Upper lobe of left lung (tissue), 6 donors: ENCODE measurements around the gene CCDC87. TPM values are rescaled to one million over a fixed set of nuclear protein-coding genes. Genes with fewer than 3 reads are reported as not detected.

Experiments
- ATAC-seq, 2 donors: fragments of 200-7000 bp; cut with Tn5 transposase; one replicate each; pipeline ENCODE4 v1.9.1; 2022; ENCODE audit warnings: mild to moderate bottlenecking in 2 of 2, moderate library complexity in 2 of 2; ENCODE audit not compliant: low FRiP score in 2 of 2
- DNase-seq, 2 donors: peaks; one replicate each; pipeline ENCODE4 v3.0.0-alpha.2; 2019 to 2020
- H3K27ac ChIP-seq, 4 donors: fragments of 200-600 bp; sonication (generic); one replicate each; pipeline ENCODE4 v1.5.1; 2016 to 2019
- H3K27me3 ChIP-seq, 4 donors: fragments of 200-600 bp; sonication (generic); one replicate each; pipeline ENCODE4 v1.5.1; 2017 to 2019
- H3K36me3 ChIP-seq, 4 donors: fragments of 200-600 bp; sonication (generic); one replicate each; pipeline ENCODE4 v1.5.1; 2016 to 2019
- H3K4me1 ChIP-seq, 4 donors: fragments of 200-600 bp; sonication (generic); one replicate each; pipeline ENCODE4 v1.5.1; 2018 to 2019
- H3K4me3 ChIP-seq, 4 donors: fragments of 200-600 bp; sonication (generic); one replicate each; pipeline ENCODE4 v1.5.1; 2017 to 2019; ENCODE audit warnings: mild to moderate bottlenecking in 2 of 4, moderate library complexity in 1 of 4
- H3K9me3 ChIP-seq, 4 donors: fragments of 200-600 bp; sonication (generic); one replicate each; pipeline ENCODE4 v1.5.1; 2018 to 2019
- CTCF ChIP-seq, 6 experiments: fragments of 450-650 bp in 4 of 6; fragments of 200-600 bp in 2 of 6; sonication (generic) in 2 of 6; IDR thresholded peaks; one replicate each; pipeline ENCODE4 v1.5.1; 2016 to 2019; ENCODE audit warnings: antibody characterized with exemption in 6 of 6
- EP300 ChIP-seq, 4 donors: sonication (generic); formaldehyde crosslinking; IDR thresholded peaks; one replicate each; pipeline ENCODE4 v1.5.1; 2017; ENCODE audit warnings: antibody characterized with exemption in 4 of 4, control low read depth in 2 of 4
- POLR2A ChIP-seq, 4 donors: fragments of 450-650 bp; IDR thresholded peaks; one replicate each; pipeline ENCODE4 v1.5.1; 2016 to 2017; ENCODE audit warnings: antibody characterized with exemption in 4 of 4, mild to moderate bottlenecking in 2 of 4
- POLR2AphosphoS5 ChIP-seq, 2 donors: sonication (generic); formaldehyde crosslinking; IDR thresholded peaks; one replicate each; pipeline ENCODE4 v1.5.1; 2017; ENCODE audit warnings: antibody characterized with exemption in 2 of 2
- WGBS, 2 donors: methylation state at CpG; one replicate each; pipeline ENCODE4 v1.1.5; 2017 to 2018; 5-methylcytosine and 5-hydroxymethylcytosine counted together
- total RNA-seq, 6 donors: library from RNA; depleted of rRNA in 4 of 6; stranded (reverse); fragments of >200 nt in 4 of 6; gene quantifications; one replicate each; pipeline versions ENCODE4 v1.1.0 to v1.2.1, GENCODE V29; 2016 to 2021
- donor health status: DM: no; HTN: no; CAD: no; lungs with moderate emphysema.
- donor health status: DM: no; HTN: yes; CAD: no; lungs with severe emphysema.

CCDC87 gene
- total RNA-seq, 6 donors from 2014 or later, result 0.20 to 4.2 (median 0.44) TPM; not detected in 1

DNA sequence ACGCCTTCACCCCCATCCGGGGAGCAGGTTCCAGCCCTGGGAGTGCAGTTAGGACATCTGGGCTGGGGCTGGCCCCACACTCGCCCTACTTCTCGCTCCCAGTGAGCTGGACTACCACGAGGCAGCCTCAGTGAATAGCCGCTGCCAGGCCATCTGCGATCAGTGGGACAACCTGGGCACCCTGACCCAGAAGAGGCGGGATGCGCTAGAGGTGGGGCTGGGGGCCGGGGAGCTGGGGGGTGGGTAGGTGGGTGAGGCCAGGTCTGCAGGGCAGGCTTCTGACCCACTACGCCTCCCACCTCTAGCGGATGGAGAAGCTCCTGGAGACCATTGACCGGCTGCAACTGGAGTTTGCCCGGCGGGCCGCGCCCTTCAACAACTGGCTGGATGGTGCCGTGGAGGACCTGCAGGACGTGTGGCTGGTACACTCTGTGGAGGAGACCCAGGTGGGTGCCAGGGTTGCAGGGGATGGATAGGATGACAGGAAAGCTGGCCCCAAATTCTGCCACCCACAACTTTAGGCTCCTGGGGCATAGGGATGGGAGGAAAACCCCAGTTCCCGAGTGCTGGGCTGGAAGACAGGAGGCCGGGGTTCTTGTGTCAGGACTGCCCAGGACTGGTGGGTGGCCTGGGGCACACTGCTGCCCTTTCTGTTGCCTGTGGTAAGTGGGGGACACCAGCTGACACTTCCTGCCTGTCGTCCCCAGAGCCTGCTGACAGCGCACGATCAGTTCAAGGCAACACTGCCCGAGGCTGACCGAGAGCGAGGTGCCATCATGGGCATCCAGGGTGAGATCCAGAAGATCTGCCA, 32.8 kb downstream of the CCDC87 start:
- WGBS, 2 donors, result 77% methylated on average over 26 of the region's 27 CpGs; no CpG with 5 or more reads in 1 of the 2 donors
- peak in 1 of 2 donors; percentile 75 for DNase-seq
- H3K27ac ChIP-seq, result no peak overlapping the region

GRCh38 chr11:66559142-66559865, 33.6 kb downstream of the CCDC87 start:
- DNase-seq, result peak in 1 of 2 donors; percentile 91
- WGBS, 2 donors, result 6 to 21% methylated on average over 9 to 30 of the region's 50 CpGs

More for the DNA sequence above, 32.8 kb downstream of the CCDC87 start:
- Histone ChIP-seq H3K4me3 (no peak overlapping the region), H3K4me1 (peaks cover 8 to 11% (median 9%) of the 10 kb centered on the region in 4 donors), H3K36me3 (no peaks in the 10 kb centered on the region), H3K9me3 (no peaks in the 10 kb centered on the region), H3K27me3 (no peaks in the 10 kb centered on the region)
- TF ChIP-seq EP300 (IDR thresholded peaks at IDR 0.05) (no peak), POLR2A (IDR thresholded peaks at IDR 0.05) (no peak), CTCF (IDR thresholded peaks at IDR 0.05) (no peak), POLR2AphosphoS5 (IDR thresholded peaks at IDR 0.05) (no peak)
- no peak for ATAC-seq

DNA sequence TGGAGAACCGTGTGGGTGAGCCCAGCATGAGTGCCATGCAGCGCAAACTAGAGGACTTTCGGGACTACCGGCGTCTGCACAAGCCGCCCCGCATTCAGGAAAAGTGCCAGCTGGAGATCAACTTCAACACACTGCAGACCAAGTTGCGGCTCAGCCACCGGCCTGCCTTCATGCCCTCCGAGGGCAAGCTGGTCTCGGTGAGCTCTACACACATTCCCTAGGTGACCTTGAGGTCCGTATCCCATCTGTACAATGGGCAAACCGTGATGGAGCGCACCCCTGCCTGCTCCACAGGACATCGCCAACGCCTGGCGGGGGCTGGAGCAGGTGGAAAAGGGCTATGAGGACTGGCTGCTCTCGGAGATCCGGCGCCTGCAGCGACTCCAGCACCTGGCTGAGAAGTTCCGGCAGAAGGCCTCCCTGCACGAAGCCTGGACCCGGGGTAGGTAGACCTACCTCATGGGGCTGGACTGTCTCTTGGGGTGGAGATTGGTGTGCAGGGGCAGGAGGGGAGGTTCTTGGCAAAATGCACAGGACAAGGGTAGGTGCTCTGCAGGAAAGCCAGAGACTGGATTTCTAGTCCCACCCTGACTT, 35.0 kb downstream of the CCDC87 start:
- Histone ChIP-seq H3K27ac (no peak overlapping the region), H3K27me3 (no peaks in the 10 kb centered on the region), H3K36me3 (no peaks in the 10 kb centered on the region), H3K4me1 (peaks cover 8 to 11% (median 9%) of the 10 kb centered on the region in 4 donors), H3K9me3 (no peaks in the 10 kb centered on the region), H3K4me3 (no peak overlapping the region)
- DNase-seq, result peak in 1 of 2 donors; percentile 71
- no peak for ATAC-seq
- no peak for TF ChIP-seq EP300 (IDR thresholded peaks at IDR 0.05)
- no peak for TF ChIP-seq POLR2A (IDR thresholded peaks at IDR 0.05)
- no peak for TF ChIP-seq POLR2AphosphoS5 (IDR thresholded peaks at IDR 0.05)
- no peak for TF ChIP-seq CTCF (IDR thresholded peaks at IDR 0.05)
- 95% methylated on average over 24 of the region's 24 CpGs; no CpG with 5 or more reads in 1 of the 2 donors for WGBS, 2 donors

More at GRCh38 chr11:66559142-66559865, 33.6 kb downstream of the CCDC87 start:
- TF ChIP-seq POLR2A (IDR thresholded peaks at IDR 0.05) (no peak), POLR2AphosphoS5 (IDR thresholded peaks at IDR 0.05) (no peak), CTCF (IDR thresholded peaks at IDR 0.05) (no peak), EP300 (IDR thresholded peaks at IDR 0.05) (no peak)
- H3K4me3 ChIP-seq, result peak overlapping the region in 1 of 4 donors; percentile 13
- peak in 1 of 2 donors; percentile 60 for ATAC-seq
- no peaks in the 10 kb centered on the region for H3K9me3 ChIP-seq
- no peak overlapping the region for H3K27ac ChIP-seq
- peaks cover 8 to 11% (median 9%) of the 10 kb centered on the region in 4 donors for H3K4me1 ChIP-seq
- H3K36me3 ChIP-seq, result no peaks in the 10 kb centered on the region
- H3K27me3 ChIP-seq, result no peaks in the 10 kb centered on the region

GRCh38 chr11:66556086-66556485, 36.8 kb downstream of the CCDC87 start:
- ATAC-seq, result no peak
- DNase-seq, result no peak
- 70 to 82% methylated on average over 5 to 7 of the region's 7 CpGs for WGBS, 2 donors

More at GRCh38 chr11:66556086-66556485, 36.8 kb downstream of the CCDC87 start:
- H3K9me3 ChIP-seq, result no peaks in the 10 kb centered on the region
- H3K27ac ChIP-seq, result no peak overlapping the region
- H3K4me1 ChIP-seq, result peaks cover 8 to 11% (median 9%) of the 10 kb centered on the region in 4 donors
- no peak overlapping the region for H3K4me3 ChIP-seq
- TF ChIP-seq POLR2A (IDR thresholded peaks at IDR 0.05), result no peak
- TF ChIP-seq EP300 (IDR thresholded peaks at IDR 0.05), result no peak
- no peak for TF ChIP-seq POLR2AphosphoS5 (IDR thresholded peaks at IDR 0.05)
- TF ChIP-seq CTCF (IDR thresholded peaks at IDR 0.05), result no peak
- no peaks in the 10 kb centered on the region for H3K36me3 ChIP-seq
- H3K27me3 ChIP-seq, result no peaks in the 10 kb centered on the region
